GM23338 (cell line): ENCODE data around the gene WDR75. TPM values are rescaled to one million over a fixed set of nuclear protein-coding genes. Genes with fewer than 3 reads are reported as not detected.

Source experiments
- ATAC-seq: fragments of 200-7000 bp; cut with Tn5 transposase; 3 replicates; pipeline ENCODE4 v1.9.1; 2020
- DNase-seq: peaks from one replicate; pipeline ENCODE4 v3.0.0-alpha.2; 2015; ENCODE audit warnings: low spot score
- H2AFZ ChIP-seq: fragments of 200-600 bp; sonication (generic); 2 replicates; pipeline ENCODE4 v1.8.0; 2016; ENCODE audit warnings: antibody characterized with exemption, mild to moderate bottlenecking, moderate library complexity
- H3F3A ChIP-seq: fragments of 200-600 bp; sonication (generic); replicated peaks from 2 replicates; pipeline ENCODE4 v1.8.0; 2017; ENCODE audit warnings: antibody characterized with exemption, mixed run types, low read depth
- H3K27ac ChIP-seq: fragments of 200-600 bp; sonication (generic); 2 replicates; pipeline ENCODE4 v1.6.1; 2016; ENCODE audit warnings: low read depth
- H3K27me3 ChIP-seq: fragments of 200-600 bp; sonication (generic); 2 replicates; pipeline ENCODE4 v1.8.0; 2016; ENCODE audit warnings: mild to moderate bottlenecking, mixed run types, moderate library complexity; ENCODE audit not compliant: insufficient read depth
- H3K36me3 ChIP-seq: fragments of 200-600 bp; sonication (generic); 2 replicates; pipeline ENCODE4 v1.8.0; 2016; ENCODE audit warnings: mild to moderate bottlenecking; ENCODE audit not compliant: insufficient read depth
- H3K4me1 ChIP-seq: fragments of 200-600 bp; sonication (generic); 2 replicates; pipeline ENCODE4 v1.8.0; 2016; ENCODE audit warnings: mild to moderate bottlenecking, moderate library complexity; ENCODE audit not compliant: insufficient read depth
- H3K4me2 ChIP-seq: fragments of 200-600 bp; sonication (generic); 2 replicates; pipeline ENCODE4 v1.7.1; 2017; ENCODE audit warnings: mixed run types
- H3K4me3 ChIP-seq: fragments of 200-600 bp; sonication (generic); 2 replicates; pipeline ENCODE4 v1.6.1; 2016; ENCODE audit warnings: mixed run types
- H3K79me2 ChIP-seq: fragments of 200-600 bp; sonication (generic); replicated peaks from 2 replicates; pipeline ENCODE4 v1.8.0; 2017; ENCODE audit warnings: mild to moderate bottlenecking; ENCODE audit not compliant: insufficient read depth
- H3K9me2 ChIP-seq: fragments of 200-600 bp; sonication (generic); 2 replicates; pipeline ENCODE4 v1.8.0; 2017; ENCODE audit not compliant: insufficient read depth
- H4K20me1 ChIP-seq: fragments of 200-600 bp; sonication (generic); replicated peaks from 2 replicates; pipeline ENCODE4 v1.8.0; 2017; ENCODE audit warnings: mild to moderate bottlenecking; ENCODE audit not compliant: insufficient read depth
- H3K27ac Mint-ChIP-seq: 2 replicates; pipeline ENCODE4 v1.8.0; 2020; ENCODE audit warnings: inconsistent platforms, mild to moderate bottlenecking, moderate library complexity, mixed read lengths
- H3K27me3 Mint-ChIP-seq: 3 replicates; pipeline ENCODE4 v1.8.0; 2022; ENCODE audit warnings: low read depth, mild to moderate bottlenecking, moderate library complexity, mixed read lengths, inconsistent platforms; ENCODE audit not compliant: insufficient read depth, poor library complexity
- H3K36me3 Mint-ChIP-seq: 3 replicates; pipeline ENCODE4 v1.8.0; 2021; ENCODE audit warnings: low read depth, mild to moderate bottlenecking, inconsistent platforms, moderate library complexity, mixed read lengths
- H3K4me1 Mint-ChIP-seq: 3 replicates; pipeline ENCODE4 v1.8.0; 2020; ENCODE audit warnings: mild to moderate bottlenecking, inconsistent platforms, mixed read lengths
- H3K4me3 Mint-ChIP-seq: 3 replicates; pipeline ENCODE4 v1.8.0; 2021; ENCODE audit warnings: moderate library complexity, mild to moderate bottlenecking, inconsistent platforms, mixed read lengths
- H3K9me3 Mint-ChIP-seq: 3 replicates; pipeline ENCODE4 v1.8.0; 2020; ENCODE audit warnings: moderate library complexity, mild to moderate bottlenecking, inconsistent platforms, mixed read lengths
- CTCF ChIP-seq, 2 experiments: fragments of 200-600 bp in 1 of 2; sonication (generic) in 1 of 2; conservative IDR thresholded peaks; 2 replicates each; pipeline versions ENCODE4 v1.5.1 to v1.6.1; 2016 to 2017; ENCODE audit warnings: antibody characterized with exemption in 2 of 2, low read depth in 2 of 2, mild to moderate bottlenecking in 2 of 2, moderate library complexity in 1 of 2
- EZH2phosphoT487 ChIP-seq: fragments of 200-600 bp; sonication (generic); IDR thresholded peaks from one replicate; pipeline ENCODE4 v1.8.1; 2018; ENCODE audit warnings: antibody characterized with exemption; ENCODE audit not compliant: unreplicated experiment
- JUNB ChIP-seq: IDR thresholded peaks from one replicate; pipeline ENCODE4 v1.6.1; 2016; ENCODE audit warnings: antibody characterized with exemption; ENCODE audit not compliant: unreplicated experiment
- POLR2AphosphoS5 ChIP-seq: IDR thresholded peaks from 2 replicates; pipeline ENCODE4 v1.6.1; 2016; ENCODE audit warnings: antibody characterized with exemption, low read depth
- STAT1 ChIP-seq: IDR thresholded peaks from one replicate; pipeline ENCODE4 v1.6.1; 2016; ENCODE audit warnings: antibody characterized with exemption; ENCODE audit not compliant: unreplicated experiment
- ZNF462 ChIP-seq: fragments of 250-450 bp; sonication (Bioruptor Pico); IDR thresholded peaks from 2 replicates; pipeline ENCODE4 v1.5.0; 2020; ENCODE audit warnings: mild to moderate bottlenecking, moderate library complexity
- polyA plus RNA-seq: library from polyadenylated mRNA; unstranded; fragments of >200 nt; fragmentation: Nextera tagmentation; extraction: Ambion mirVana; gene quantifications from 2 replicates; pipeline ENCODE4 v1.2.1, GENCODE V29; 2016
- total RNA-seq: library from RNA; depleted of rRNA; stranded (reverse); fragments of >200 nt; shearing (Covaris generic); gene quantifications from 2 replicates; pipeline ENCODE4 v1.2.3, GENCODE V29; 2014

WDR75 gene
- total and polyA plus RNA-seq, 2 experiments from 2014 or later, result 57.2 to 80.9 TPM

- Mint-ChIP-seq H3K27ac (no peak overlapping the region), H3K4me3 (no peak overlapping the region)
Observed at GRCh38 chr2:189411860-189412259, 29.4 kb upstream of the WDR75 start.

GRCh38 chr2:189412330-189412953, 28.8 kb upstream of the WDR75 start:
- Histone ChIP-seq H3K79me2 (no peaks in the 10 kb centered on the region), H3F3A (no peaks in the 10 kb centered on the region), H2AFZ (no peak overlapping the region), H3K9me2 (no peaks in the 10 kb centered on the region), H3K36me3 (no peaks in the 10 kb centered on the region), H3K4me1 (peaks cover 4% of the 10 kb centered on the region; the same call in 1 of the 2 replicates), H4K20me1 (no peaks in the 10 kb centered on the region), H3K27me3 (no peaks in the 10 kb centered on the region), H3K4me2 (no peak overlapping the region), H3K27ac (no peak overlapping the region), H3K4me3 (no peak overlapping the region)
- Mint-ChIP-seq H3K36me3 (no peaks in the 10 kb centered on the region), H3K27ac (no peak overlapping the region), H3K9me3 (no peaks in the 10 kb centered on the region), H3K27me3 (no peaks in the 10 kb centered on the region), H3K4me3 (no peak overlapping the region), H3K4me1 (peaks cover 8% of the 10 kb centered on the region)
- ATAC-seq, result no peak; the same call in 2 of the 3 replicates
- DNase-seq, result peak; percentile 47
- no peak for TF ChIP-seq ZNF462 (CRISPR knock-in tag)
- no peak for TF ChIP-seq JUNB
- peak; percentile 84 to 91 for TF ChIP-seq CTCF (conservative IDR thresholded peaks at IDR 0.05; ENCODE audit: low read depth in 2 of 2)
- no peak for TF ChIP-seq STAT1

More at GRCh38 chr2:189411860-189412259, 29.4 kb upstream of the WDR75 start:
- ATAC-seq, result no peak
- DNase-seq, result no peak
- no peak for TF ChIP-seq EZH2phosphoT487
- no peak for TF ChIP-seq POLR2AphosphoS5
- H3K4me1 Mint-ChIP-seq, result peaks cover 14% of the 10 kb centered on the region
- Histone ChIP-seq H3K9me2 (no peaks in the 10 kb centered on the region), H3K27me3 (no peaks in the 10 kb centered on the region), H3K4me3 (no peak overlapping the region), H3K4me2 (no peak overlapping the region), H2AFZ (no peak overlapping the region), H3K27ac (no peak overlapping the region), H3F3A (no peaks in the 10 kb centered on the region), H3K79me2 (no peaks in the 10 kb centered on the region), H3K36me3 (no peaks in the 10 kb centered on the region), H4K20me1 (no peaks in the 10 kb centered on the region), H3K4me1 (peaks cover 10% of the 10 kb centered on the region; the same call in 1 of the 2 replicates)
- no peaks in the 10 kb centered on the region for H3K36me3 Mint-ChIP-seq
- no peaks in the 10 kb centered on the region for H3K9me3 Mint-ChIP-seq
- H3K27me3 Mint-ChIP-seq, result no peaks in the 10 kb centered on the region
